Glomerular endothelial cell (primary cell): Measurements from ENCODE around the gene RFPL2. TPM values are rescaled to one million over a fixed set of nuclear protein-coding genes. Genes with fewer than 3 reads are reported as not detected.
"Not testable (repeated sequence)": the region's sequence is repeated elsewhere in the genome, so short reads cannot be mapped to it uniquely, and the experiment has no call there.

Experiments used
- DNase-seq: peaks from one replicate; pipeline ENCODE4 v3.0.0-alpha.2; 2011; ENCODE audit warnings: low read depth, low spot score; ENCODE audit errors: extremely low read depth
- total RNA-seq: library from RNA; depleted of rRNA; stranded (reverse); fragments of >200 nt; gene quantifications from 2 replicates; pipeline ENCODE4 v1.2.3, GENCODE V29; 2015

RFPL2 gene
- total RNA-seq, 1 donor from 2014 or later = not detected

DNA sequence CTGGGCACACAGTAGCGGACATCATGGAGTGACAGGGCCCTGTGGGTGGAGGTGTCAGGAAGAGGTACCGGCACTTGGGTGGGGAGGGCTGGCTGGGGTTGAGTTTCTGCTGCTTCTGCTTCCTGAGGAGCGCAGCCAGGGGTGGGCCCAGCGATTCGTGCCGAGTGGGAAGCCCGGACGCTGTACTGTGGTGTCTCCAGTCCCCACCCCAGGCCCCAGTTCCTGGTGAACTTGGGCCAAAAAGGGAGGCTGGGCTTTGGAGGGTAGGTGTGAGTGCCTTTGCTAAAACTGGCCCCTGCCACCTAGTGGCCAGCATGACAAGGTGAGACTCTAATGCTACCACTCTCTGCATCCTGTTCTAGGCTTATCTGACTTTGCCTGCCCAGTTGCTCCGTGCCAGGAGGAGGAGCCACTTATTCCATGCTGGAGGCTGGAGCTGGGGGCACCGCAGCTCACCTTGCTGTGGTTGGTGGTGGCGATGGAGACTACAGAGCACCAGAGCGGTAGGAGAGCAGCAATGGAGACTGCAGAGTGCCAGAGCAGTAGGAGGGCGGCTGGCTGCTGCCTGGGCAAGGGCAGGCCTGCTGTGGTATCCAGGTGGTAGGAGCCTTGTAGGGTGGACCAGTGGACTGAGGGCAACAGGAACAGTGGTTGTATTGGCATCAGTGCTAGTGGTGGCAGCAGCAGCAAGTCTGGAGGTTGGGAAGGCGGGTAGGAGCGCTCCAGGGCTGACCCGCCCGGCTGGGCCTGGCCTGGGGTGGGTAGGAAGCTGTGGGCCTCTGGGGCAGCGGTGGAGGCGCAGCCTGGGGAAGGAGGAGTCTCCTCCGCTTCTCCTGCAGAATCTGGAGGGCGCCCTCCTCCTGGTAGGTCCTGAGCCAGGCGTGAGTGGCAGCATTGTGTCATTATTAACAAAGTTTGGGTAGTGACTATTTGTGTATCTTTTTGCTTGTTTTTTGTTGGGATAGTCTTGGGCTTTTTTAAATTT lies 2.2 kb upstream of the RFPL2 start:
- no peak for DNase-seq

DNA sequence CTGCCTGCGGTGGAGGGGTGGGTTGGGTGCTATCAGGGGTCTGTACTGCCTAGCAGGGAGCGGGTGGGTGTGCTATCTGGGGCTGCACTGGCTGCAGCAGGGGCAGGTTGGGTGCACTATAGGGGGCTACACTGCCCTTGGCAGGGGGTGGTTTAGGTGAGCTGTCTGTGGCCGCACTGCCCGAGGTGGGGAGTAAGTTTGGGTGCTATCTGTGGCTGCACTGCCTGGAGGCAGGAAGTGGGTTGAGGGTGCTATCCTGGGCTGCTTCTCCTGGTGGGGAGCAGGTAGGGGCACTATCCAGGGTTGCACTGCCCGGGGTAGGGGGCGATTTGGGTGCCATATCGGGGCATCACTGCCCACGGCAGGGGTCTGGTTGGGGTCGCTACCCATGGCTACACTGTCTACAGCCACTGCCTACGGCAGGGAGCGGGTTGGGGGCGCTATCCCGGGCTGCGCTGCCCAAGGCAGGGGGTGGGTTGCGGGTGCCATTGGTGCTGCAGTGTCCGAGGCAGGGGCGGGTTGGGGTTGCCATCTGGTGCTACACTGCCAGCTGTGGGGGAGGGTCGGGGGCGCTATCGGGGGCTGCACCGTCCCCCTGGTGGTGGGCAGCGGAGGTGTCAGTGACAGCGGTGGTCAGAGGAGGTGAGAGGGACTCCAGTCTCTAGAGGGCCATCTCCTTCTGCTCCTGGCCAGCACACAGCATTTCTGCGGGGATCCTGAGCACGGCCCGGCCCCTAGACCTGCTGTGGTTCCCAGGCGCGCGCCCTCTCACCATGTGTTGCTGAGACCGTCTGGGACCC lies 1.3 kb upstream of the RFPL2 start:
- no peak for DNase-seq

DNA sequence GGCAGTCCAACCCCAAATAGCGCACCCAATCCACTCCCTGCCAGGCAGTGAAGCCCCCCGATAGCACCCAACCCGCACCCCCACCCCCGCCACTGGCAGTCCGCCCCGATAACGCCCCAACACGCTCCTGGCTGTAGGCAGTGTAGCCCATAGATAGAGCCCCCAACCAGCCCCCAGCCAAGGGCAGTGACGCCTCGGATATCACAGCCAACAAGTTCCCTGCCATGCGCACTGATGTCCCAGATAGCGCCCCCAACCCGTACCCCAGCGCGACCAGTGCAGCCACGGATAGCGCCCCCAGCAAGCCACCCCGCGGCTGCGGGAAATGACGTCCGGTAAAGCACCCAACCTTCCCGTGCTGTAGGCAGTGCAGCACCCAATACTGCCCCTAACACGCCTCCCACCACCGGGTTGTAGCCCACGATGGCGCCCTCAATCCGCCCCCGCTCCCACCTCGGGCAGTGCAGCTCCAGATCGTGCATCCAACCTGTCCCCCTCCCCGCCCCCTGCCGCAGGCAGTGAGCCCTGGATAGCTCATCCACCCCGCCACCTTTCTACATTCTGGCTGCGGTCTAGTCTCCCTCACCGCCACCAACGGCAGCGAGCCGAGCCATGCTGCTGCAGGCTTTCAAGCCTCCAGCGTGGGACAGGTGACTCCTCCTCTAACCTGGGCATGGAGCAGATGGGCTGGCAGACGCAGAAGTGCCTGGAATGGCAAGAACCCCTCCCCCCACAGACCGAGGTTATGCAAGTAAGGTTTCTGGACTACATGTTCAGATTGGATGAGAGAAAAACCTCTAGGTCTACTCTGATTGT lies 625 bp downstream of the RFPL2 start:
- DNase-seq = no peak

DNA sequence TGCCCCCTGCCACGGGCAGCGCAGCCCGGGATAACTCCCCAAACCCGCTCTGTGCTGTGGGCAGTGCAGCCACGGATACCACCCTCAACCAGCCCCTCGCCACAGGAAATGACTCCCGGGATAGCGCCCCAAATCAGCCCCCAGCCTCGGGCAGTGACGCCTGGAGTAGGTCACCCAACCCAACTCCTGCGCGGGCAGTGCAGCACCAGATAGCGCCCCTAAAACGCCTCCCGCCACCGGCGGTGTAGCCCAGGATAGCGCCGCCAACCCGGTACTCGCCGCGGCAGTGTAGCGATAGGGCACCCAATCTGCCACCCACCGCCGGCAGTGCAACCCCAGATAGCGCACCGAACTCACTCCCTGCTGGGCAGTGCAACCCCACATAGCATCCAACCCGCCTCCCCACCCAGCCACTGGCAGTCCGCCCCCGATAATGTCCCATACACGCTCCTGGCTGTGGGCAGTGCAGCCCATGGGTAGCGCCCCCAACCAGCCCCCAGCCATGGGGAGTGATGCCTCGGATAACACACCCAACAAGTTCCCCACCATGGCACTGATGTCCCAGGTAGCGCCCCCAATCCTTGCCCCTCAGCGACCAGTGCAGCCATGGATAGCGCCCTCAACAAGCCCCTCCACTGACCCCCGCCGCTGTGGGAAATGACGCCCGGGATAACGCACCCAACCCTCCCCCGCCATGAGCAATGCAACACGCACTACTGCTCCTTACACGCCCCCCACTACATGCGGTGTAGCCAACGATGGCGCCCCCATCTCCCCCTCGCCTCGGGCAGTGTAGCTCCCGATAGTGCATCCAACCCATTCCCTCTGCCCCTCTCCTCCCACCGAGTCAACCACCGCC lies 1.5 kb downstream of the RFPL2 start:
- no peak for DNase-seq

DNA sequence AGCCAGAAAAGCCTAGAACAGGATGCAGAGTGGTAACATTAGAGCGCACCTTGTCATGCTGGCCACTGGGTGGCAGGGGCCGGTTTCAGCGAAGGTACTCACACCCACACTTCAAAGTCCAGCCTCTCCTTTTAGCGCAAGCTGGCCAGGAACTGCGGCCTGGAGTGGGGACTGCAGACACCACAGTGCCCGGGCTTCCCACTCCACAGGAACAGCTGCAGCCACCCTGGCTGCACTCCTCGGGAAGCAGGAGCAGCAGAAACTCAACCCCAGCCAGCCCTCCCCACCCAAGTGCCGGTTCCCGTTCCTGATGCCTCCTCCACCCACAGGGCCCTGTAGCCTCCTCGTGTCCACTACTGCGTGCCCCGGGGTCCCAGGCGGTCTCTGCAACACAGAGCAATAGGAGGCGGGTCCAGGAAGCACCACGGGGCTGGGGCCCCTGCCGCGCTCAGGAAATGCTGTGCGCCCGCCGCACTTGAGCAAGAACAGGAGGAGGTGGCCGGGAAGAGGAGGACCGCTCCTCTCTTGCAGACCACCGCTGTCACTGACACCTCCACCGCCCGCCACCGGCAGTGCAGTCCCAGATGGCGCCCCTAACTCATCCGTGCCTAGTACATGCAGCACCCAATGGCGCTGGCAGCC lies 2.2 kb downstream of the RFPL2 start:
- DNase-seq = no peak

DNA sequence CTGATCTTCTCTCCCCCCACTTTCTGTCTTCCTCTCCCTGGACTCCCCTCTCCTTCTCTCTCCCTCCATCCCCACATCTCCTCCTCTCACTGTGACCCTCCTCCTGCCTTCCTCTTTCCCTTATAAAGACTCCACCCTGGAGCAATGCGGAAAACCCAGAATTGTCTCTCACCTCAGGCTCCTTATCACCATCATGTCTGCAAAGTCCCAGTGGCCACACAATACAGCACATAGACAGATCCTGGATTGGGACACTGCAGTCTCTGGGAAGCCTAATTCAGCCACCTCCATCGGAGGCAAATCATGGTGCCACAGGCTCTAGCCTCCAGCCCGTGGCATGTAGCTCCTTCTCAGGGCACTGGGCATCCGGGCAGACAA lies 2.7 kb downstream of the RFPL2 start:
- no peak for DNase-seq

DNA sequence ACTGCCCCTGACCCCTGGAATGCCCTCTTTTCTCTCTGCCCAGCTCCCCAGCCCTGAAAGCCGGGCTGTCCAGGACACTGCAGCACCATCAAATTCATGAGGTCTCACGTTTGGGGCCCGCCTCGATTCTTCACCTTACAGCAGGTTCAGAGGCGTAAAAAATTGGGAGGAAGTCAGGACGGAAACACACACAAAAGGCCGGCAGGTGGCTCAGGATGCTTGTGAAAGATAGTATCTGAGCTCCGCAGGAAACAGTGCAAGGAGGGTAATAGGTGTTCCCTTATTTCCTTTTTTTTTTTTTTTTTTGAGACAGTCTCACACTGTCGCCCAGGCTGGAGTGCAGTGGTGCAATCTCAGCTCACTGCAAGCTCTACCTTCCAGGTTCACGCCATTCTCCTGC lies 4.1 kb downstream of the RFPL2 start:
- DNase-seq = no peak

DNA sequence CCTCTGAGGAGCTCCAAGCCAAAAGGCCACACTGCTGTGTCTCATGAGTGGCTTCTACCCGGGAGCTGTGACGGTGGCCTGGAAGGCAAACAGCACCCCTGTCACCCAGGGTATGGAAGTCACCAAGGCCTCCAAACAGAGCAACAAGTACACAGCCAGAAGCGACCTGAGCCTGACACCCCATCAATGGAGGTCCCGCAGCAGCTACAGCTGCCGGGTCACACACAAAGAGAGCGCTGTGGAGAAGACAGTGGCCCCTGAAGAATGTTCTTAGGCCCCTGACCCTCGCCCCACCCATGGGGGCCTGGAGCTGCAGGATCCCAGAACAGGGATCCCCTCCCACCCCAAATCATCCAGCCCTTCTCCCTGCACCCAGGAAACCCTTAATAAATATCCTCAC lies 4.9 kb downstream of the RFPL2 start:
- DNase-seq = no peak

DNA sequence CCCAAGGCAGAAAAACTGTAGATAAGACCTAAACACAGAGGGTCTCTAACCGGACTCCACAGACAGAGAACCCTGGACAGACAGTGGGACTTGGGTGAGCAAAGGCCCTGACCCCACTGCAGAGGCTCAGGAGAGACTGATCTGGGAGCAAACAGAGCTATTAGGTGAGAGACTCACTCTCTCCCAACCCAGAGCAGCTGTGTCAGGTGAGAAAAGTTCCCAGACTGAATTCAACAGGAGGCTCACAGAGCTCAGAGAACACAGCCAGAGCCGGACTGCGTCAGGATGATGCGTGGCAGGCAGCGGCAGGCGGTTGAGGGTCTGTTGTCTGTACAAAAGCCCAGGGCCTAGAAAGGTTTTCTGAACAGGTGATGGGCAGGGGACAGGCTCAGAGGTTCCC lies 5.5 kb downstream of the RFPL2 start:
- DNase-seq = no peak

DNA sequence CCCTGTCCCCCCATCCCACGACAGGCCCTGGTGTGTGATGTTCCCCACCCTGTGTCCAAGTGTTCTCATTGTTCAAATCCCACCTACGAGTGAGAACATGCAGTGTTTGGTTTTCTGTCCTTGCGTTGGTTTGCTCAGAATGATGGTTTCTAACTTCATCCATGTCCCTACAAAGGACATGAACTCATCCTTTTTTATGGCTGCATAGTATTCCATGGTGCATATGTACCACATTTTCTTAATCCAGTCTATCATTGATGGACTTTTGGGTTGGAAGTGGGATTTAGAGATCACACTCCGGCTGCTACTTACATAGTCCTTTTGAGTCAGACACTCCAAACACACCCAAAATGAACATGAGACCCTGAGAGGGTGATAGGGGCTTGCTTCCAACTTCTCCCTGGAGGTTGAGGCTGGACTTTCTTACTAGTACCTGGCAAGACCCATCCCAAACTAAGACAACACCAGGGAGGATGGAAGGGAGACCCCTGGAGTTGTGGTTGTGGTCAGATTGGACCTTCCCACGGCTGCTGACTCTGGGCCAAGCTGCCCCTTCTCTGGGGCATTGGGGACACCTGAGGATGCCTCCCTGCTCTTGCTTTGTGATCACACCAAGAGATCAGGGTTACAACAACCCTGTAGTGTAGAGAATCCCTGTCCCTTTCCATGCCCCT lies 7.2 kb downstream of the RFPL2 start:
- not testable (repeated sequence) for DNase-seq

DNA sequence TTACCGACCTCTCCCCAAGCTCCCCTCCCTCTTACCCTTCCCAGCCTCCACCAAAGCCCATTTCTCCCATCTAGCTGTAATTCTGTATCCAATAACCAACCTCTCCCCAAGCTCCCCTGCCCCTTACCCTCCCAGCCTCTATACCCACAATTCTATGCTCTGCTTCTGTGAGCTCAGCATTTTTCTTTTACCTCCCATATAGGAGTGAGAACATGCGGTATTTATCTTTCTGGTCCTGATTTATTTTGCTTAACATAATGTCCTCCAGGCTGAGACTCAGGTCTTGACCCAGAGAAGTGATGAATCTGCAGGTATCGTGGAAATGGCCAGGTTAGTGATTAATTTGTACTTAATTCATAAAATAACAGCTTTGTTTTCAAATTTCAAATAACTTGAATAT lies 9.0 kb downstream of the RFPL2 start:
- not testable (repeated sequence) for DNase-seq

DNA sequence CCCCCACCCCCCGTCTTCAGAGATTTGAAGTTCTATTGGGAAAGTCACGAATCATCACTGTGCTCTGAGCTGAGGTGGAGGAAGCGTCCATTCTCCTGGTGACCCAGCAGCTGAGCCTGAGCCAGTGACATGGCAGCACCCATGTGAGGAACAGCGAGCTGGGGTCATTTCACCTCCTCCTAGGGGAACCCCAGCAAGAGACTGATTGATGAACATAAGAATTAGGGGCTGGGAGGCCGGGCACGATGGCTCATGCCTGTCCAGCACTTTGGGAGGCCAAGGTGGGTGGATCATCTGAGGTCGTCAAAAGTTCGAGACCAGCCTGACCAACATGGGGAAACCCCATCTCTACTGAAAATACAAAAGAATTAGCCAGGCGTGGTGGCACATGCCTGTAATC lies 11.5 kb downstream of the RFPL2 start:
- DNase-seq = not testable (repeated sequence)

DNA sequence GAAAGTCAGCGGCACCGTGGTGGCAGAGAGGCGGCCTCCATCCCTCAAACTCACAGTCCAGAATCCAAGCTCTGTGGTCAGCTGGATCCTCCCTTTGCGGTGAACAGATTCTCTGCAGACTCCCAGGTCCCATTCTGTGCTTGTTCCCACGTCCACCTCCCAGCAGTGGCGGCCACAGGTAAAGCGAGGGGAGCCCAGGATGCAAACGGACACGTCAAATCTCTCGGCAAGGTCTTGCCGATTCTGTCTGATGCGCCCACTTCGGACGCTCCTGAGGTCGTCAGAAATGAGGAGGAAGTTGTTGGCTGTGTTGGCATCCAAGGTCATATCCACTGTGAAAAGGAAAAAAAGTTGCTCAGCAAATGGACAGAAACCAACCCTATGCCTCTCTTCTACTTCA lies 13.9 kb downstream of the RFPL2 start:
- DNase-seq = not testable (repeated sequence)

DNA sequence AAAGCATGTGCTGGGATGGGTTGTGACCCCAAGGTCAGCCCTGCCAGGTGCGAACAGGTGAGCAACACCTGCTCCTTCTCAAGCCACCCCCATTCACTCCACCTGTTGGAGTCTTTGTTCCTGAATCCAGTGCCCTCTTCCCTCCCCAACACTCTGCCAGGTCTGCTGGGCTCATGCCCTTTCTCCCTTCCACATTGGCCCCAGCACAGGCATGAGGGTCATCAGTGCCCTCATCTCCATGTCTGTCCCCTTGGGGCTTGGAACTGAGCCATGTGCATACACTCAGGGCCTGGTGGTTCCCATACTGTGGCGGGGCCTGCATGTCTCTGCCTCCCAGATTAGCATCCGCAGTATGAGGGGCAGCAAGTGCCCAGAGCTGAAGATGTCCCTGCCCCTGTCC lies 19.1 kb downstream of the RFPL2 start:
- no peak for DNase-seq

DNA sequence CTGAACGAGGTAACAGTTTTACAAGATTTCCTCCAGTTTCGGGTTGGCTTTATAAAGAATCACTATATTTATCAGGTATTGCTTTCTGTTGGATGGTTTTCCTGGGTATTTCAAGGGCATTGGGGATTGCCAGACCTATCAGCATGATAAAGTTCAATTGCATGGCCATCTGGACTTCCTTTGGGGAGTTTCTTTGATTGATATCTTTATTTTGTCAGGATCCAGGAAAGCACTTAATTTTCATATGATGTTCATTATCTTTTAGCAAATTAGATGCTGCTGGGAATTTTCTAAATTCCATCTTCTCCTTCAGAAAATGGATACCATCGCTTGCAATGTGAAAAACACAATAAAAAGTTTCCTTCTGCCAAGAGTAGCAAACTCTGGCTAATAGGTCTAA lies 21.2 kb downstream of the RFPL2 start:
- no peak for DNase-seq

DNA sequence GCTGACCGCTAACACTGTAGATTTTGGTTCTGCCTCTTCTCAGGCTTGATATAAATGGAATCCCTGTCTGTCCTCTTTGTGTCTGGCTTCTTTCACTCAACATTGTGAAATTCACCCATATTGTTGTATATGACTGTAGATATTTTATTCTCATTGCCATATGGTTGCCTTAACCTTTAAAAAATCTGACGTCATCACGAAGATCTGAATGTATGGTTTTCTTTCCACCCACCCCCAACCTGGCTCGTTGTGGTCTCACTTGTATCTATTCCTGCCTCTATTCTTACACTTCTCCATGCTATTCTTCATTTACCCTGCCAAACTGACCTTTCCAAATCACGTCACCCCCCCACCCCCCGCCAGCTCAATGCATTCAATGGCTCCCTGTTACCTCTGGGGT lies 23.8 kb downstream of the RFPL2 start:
- DNase-seq = no peak

DNA sequence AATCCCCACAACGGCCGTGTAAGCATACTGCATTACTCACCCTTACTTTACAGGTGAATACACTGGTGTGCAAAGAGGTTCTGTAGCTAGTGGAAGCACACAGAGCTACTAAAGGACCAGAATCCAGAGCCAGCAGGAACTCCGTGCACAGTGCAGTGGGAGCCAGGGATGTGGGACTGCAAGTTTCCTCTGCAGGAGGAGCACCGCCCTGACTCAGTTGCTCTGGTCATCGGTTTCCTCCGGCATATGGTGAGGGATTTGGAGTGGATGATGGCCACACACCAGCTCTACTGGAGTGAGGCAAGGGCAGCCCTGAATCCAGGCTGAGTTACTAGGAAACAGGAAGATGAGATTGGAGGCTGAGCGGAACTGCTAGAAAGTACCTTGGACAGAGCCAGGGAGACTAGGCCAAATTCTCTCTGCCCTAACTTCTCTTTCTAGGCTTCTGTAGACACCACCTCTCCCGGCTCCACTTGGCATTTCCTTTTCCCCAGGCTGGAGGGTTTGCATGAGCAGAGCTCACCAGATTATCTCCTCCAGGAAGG lies 27.6 kb downstream of the RFPL2 start:
- no peak for DNase-seq

DNA sequence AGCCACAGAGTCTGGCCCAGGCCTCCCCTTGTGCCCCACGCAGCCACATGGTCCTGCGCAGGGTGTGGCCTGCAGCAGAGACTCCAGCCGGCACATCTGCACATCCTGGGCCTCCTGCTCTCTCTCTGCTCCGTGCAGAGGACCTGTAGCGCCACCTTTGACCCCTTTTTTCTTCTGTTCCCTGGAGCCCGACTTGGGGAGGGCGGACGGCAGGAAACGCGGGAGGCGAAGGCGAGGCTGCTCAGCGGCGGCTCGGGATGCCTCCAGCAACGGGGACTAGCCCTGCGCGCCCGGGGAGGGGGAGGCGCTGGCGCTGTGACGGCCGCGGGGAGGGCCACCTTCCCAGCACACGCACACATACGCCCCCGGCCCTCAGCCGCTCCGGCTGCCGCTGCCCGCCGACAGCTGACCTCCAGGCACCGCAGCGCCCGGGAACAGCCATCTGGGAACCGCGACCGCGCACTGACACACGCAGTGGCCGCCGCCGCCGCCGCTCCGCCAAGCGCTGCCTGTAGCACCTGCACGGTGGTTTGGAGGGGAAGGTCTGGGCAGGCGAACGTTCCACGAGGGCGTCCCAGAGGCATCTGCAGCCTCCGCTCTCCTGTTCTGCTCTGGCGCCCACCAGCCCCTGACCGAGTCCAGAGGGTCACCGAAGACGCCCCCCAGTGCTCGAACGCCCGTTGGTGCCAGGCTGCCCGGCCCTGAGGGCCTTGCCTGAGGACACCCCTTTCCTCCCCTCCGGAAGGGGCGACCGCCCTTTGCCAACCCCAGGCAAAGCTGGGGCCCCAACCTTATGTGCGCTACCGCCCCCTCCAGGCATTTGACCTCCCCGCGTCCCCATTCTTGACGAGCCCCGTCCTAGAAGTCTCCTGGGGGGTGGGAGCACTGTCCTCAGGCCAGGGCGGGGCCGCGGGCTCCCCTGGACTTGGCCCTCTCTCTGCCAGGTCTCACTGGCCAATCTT lies 28.9 kb downstream of the RFPL2 start:
- no peak for DNase-seq
